Astrocyte of the cerebellum (primary cell): ENCODE measurements around the gene DNAAF1.
"Not testable (repeated sequence)": the region's sequence is repeated elsewhere in the genome, so short reads cannot be mapped to it uniquely, and the experiment has no call there.

Experiments
- DNase-seq: peaks from one replicate; pipeline ENCODE4 v3.0.0-alpha.2; 2011; ENCODE audit warnings: low read depth
- H3K4me3 ChIP-seq: 2 replicates; pipeline ENCODE4 v1.5.1; 2011; ENCODE audit warnings: mild to moderate bottlenecking, low read depth, low read length, moderate library complexity
- CTCF ChIP-seq: IDR thresholded peaks from 2 replicates; pipeline ENCODE4 v1.5.1; 2012; ENCODE audit warnings: low read length, low read depth, moderate library complexity, mild to moderate bottlenecking; ENCODE audit errors: missing control alignments
- in situ Hi-C: cut with HindIII; loops from 2 replicates; pipeline ENCODE4 v1.10.0; 2017; ENCODE audit warnings: low sequenced_read_pairs

DNAAF1 gene

DNA sequence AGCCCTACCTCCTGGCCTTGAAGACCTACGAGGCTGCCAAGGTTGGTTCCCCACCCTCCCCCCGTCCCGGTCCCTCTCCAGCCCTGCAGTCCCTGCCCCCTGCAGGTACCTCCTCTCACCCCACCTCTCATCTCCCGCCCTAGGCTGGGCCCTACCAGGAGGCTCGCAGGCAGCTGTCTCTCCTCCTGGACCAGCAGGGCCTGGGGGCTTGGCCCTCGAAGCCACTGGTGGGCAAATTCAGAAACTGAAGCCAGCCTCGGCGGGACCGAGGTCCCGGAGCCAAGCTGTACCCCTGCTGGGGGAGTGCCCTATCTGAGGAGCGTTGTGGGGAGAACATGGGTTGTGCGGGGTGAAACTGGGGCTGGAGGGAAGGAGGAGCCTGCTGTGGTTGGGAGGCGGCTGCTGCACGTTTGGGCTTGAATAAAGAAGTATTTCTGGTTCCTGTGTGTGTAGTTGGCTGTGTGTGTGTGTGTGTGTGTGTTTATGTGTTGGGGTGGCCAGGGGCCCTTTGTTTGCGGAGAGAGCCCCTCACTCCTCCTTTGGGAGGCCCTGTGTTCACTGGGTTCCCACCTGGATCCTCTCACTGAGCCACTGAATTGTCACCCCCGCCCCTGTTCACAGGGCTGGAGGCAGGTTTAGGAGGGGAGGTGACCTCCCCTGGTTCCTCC lies 51.8 kb downstream of the DNAAF1 start:
- no peak for DNase-seq
- H3K4me3 ChIP-seq, result no peak overlapping the region
- in situ Hi-C loops, result no loop called here
- TF ChIP-seq CTCF, result no peak

GRCh38 chr16:84197466-84198128 lies 52.5 kb downstream of the DNAAF1 start:
- no peak overlapping the region for H3K4me3 ChIP-seq
- no peak for DNase-seq
- TF ChIP-seq CTCF, result no peak

DNA sequence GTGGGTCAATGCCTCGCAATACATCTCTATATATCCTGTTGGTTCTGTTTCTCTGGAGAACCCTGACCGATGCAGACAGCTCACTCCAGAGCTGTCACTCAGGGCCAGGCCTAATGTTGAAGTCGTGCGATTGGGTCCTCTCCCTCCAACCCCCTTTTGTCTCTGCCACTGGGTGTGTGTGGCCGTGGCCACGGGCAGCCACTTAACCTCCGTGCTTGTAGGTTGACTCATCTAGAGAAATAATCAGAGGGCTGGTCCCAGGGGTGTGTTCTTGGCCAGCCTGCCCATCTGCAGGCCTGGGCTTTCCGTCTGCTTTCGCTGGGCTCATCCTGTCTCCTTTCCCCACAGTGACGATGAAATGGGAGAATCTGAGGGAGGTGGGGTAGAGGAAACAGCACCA lies 53.3 kb downstream of the DNAAF1 start:
- in situ Hi-C loops, result no loop called here
- no peak for TF ChIP-seq CTCF
- no peak for DNase-seq
- no peak overlapping the region for H3K4me3 ChIP-seq

More at GRCh38 chr16:84197466-84198128, 52.5 kb downstream of the DNAAF1 start:
- in situ Hi-C loops, result no loop called here

DNA sequence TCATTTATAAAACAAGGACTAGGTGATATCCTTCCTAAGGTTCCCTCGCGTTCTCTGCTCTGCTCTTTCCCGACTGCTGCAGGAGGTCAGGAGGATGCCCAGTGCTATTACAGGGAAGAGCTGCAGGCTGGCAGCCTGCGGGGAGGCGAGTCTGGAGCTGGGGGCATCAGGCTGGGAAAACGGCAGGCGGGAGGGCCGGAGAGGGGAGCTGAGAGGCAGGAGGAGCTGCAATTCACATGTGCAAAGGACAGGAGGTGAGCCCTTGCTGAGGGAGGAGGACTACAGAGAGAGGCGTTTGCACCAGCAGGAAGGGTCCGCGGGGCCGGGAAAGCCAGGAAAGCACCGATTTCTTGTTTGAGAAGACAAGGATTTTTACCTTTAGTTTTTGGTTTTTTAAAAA lies 54.0 kb downstream of the DNAAF1 start:
- DNase-seq, result no peak
- in situ Hi-C loops, result no loop called here
- no peak overlapping the region for H3K4me3 ChIP-seq
- no peak for TF ChIP-seq CTCF

GRCh38 chr16:84199861-84200260 lies 54.8 kb downstream of the DNAAF1 start:
- DNase-seq, result no peak
- TF ChIP-seq CTCF, result no peak
- in situ Hi-C loops, result no loop called here
- H3K4me3 ChIP-seq, result no peak overlapping the region

- H3K4me3 ChIP-seq, in situ Hi-C loops, DNase-seq: not testable (repeated sequence)
These were observed 59.4 kb downstream of the DNAAF1 start for GRCh38 chr16:84204551-84204950.

DNA sequence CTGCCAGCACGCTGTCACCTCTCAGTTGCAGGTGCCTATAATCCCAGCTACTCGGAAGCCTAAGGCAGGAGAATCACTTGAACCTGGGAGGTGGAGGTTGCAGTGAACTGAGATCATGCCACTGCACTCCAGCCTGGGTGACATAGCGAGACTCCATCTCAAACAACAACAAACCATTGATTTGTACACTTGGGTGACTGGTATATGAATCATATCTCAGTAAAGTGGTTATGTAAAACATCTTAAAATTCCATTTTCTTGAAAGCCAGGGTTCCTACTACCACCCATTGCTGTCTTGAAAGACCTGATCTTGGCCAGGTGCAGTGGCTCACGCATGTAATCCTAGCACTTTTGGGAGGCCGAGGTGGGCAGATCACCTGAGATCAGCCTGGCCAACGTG lies 60.0 kb downstream of the DNAAF1 start:
- in situ Hi-C loops, DNase-seq, H3K4me3 ChIP-seq: not testable (repeated sequence)
